Pancreas (tissue), 10 donors: ENCODE data around the gene KRTAP10-7. TPM values are rescaled to one million over a fixed set of nuclear protein-coding genes. Genes with fewer than 3 reads are reported as not detected.
"Not testable (repeated sequence)": the region's sequence is repeated elsewhere in the genome, so short reads cannot be mapped to it uniquely, and the experiment has no call there.

Experiments
- ATAC-seq, 4 donors: fragments of 200-7000 bp; cut with Tn5 transposase; one replicate each; pipeline versions ENCODE4 v1.8.0 to v1.9.1; 2020; ENCODE audit warnings: mild to moderate bottlenecking in 4 of 4, moderate library complexity in 4 of 4
- DNase-seq, 6 donors: peaks; one replicate each; pipeline ENCODE4 v3.0.0-alpha.2; 2020
- FAIRE-seq: peaks from 2 replicates; lab custom pipeline; 2012; peaks lifted over from hg19 to GRCh38; lab: Jason Lieb, UNC
- H3K27ac ChIP-seq, 4 donors: fragments of 200-600 bp; sonication (generic); 1 replicate in 3 of 4; 2 replicates in 1 of 4; pipeline versions ENCODE4 v1.5.0 to v1.8.0; 2020
- H3K27me3 ChIP-seq, 4 donors: fragments of 200-600 bp; one replicate each; pipeline ENCODE4 v1.8.0; 2021
- H3K36me3 ChIP-seq, 3 donors: fragments of 200-600 bp; sonication (generic) in 1 of 3; one replicate each; pipeline versions ENCODE4 v1.5.0 to v1.8.0; 2020 to 2021
- H3K4me1 ChIP-seq, 3 donors: fragments of 200-600 bp; one replicate each; pipeline ENCODE4 v1.8.0; 2021
- H3K4me3 ChIP-seq, 4 donors: fragments of 200-600 bp; sonication (generic) in 2 of 4; one replicate each; pipeline versions ENCODE4 v1.5.0 to v1.8.0; 2020 to 2021
- H3K9me3 ChIP-seq, 4 donors: fragments of 200-600 bp; one replicate each; pipeline ENCODE4 v1.8.0; 2021
- WGBS, 2 donors: extraction: QIAGEN DNeasy Blood & Tissue Kit; methylation state at CpG; one replicate each; pipeline ENCODE4 v1.1.7; 2013; 5-methylcytosine and 5-hydroxymethylcytosine counted together
- intact Hi-C, 3 donors: fragments of 100-400 bp; cut with DNase I; formaldehyde crosslinking; loops; one replicate each; pipeline versions ENCODE4 v1.11.1 to v1.14.2; 2022
- polyA plus RNA-seq, 2 donors: library from polyadenylated mRNA; stranded (reverse); fragments of 200-250 nt; gene quantifications; one replicate each; pipeline ENCODE4 v1.2.3, GENCODE V29; 2013
- total RNA-seq, 6 donors: library from RNA; stranded (reverse); fragmentation: NEBNext Ultra II Directional in 4 of 6; extraction: Animal tissue kit (Norgen Biotek cat#: 25700) in 4 of 6; gene quantifications; one replicate each; pipeline versions ENCODE4 v1.2.1 to v1.2.4, GENCODE V29; 2021 to 2023
- TF ChIP-seq, protein P1 (sequence below), 4 donors: fragments of 200-600 bp; sonication (generic) in 3 of 4; IDR thresholded peaks; one replicate each; pipeline versions ENCODE4 v1.5.0 to v1.8.0; 2021; ENCODE audit warnings: antibody characterized with exemption in 4 of 4
- donor health status: healthy with polysubstance abuse.
- donor health status: DM: no; HTN: no; CAD: no; lungs with moderate emphysema.
- donor health status: DM: no; HTN: no; CAD: no.
- donor health status: control.
- donor health status: control.
- donor health status: Bipolar disorder and iron deficiency.
- donor health status: DM: yes; HTN: yes; CAD: no.
- donor health status: DM: no; HTN: no; CAD: no.
- donor health status: DM: no; HTN: no; CAD: no.
- donor health status: DM: yes; HTN: yes; CAD: no.

KRTAP10-7 gene
- total and polyA plus RNA-seq, 8 donors: not detected

DNA sequence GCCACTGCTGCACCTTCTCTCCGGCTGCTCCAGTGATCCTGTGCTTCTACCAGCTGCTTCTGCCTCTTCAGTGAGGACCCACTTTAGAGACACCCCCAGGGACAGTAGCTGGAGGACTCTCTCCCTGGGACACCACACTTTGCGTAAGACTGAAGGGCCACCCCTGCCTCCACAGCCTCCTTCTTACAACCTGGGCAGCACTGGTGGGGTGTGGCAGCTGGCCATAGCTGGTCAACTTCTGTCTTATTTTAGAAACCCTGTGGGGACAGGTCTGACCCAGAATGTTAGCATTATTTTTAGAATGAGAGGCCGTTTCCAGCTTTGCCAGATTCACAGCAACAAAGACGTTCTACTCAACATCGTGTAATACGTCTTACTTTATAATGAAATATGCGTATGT, 25.4 kb downstream of the KRTAP10-7 start:
- intact Hi-C loops: no loop called here

GRCh38 chr21:44626262-44626661, 25.9 kb downstream of the KRTAP10-7 start:
- no peak overlapping the region for H3K4me3 ChIP-seq
- FAIRE-seq: no peak
- 59 to 71% methylated on average over 10 of the region's 10 CpGs for WGBS, 2 donors

More for the DNA sequence above, 25.4 kb downstream of the KRTAP10-7 start:
- Histone ChIP-seq H3K27me3 (no peaks in the 10 kb centered on the region), H3K27ac (no peak overlapping the region), H3K9me3 (no peaks in the 10 kb centered on the region), H3K36me3 (no peaks in the 10 kb centered on the region), H3K4me1 (no peaks in the 10 kb centered on the region), H3K4me3 (no peak overlapping the region)
- WGBS, 2 donors: 67 to 83% methylated on average over 7 of the region's 7 CpGs
- FAIRE-seq (no peak), ATAC-seq (no peak), DNase-seq (no peak)
- TF ChIP-seq, protein P1, sequence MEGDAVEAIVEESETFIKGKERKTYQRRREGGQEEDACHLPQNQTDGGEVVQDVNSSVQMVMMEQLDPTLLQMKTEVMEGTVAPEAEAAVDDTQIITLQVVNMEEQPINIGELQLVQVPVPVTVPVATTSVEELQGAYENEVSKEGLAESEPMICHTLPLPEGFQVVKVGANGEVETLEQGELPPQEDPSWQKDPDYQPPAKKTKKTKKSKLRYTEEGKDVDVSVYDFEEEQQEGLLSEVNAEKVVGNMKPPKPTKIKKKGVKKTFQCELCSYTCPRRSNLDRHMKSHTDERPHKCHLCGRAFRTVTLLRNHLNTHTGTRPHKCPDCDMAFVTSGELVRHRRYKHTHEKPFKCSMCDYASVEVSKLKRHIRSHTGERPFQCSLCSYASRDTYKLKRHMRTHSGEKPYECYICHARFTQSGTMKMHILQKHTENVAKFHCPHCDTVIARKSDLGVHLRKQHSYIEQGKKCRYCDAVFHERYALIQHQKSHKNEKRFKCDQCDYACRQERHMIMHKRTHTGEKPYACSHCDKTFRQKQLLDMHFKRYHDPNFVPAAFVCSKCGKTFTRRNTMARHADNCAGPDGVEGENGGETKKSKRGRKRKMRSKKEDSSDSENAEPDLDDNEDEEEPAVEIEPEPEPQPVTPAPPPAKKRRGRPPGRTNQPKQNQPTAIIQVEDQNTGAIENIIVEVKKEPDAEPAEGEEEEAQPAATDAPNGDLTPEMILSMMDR (IDR thresholded peaks at IDR 0.05): no peak

DNA sequence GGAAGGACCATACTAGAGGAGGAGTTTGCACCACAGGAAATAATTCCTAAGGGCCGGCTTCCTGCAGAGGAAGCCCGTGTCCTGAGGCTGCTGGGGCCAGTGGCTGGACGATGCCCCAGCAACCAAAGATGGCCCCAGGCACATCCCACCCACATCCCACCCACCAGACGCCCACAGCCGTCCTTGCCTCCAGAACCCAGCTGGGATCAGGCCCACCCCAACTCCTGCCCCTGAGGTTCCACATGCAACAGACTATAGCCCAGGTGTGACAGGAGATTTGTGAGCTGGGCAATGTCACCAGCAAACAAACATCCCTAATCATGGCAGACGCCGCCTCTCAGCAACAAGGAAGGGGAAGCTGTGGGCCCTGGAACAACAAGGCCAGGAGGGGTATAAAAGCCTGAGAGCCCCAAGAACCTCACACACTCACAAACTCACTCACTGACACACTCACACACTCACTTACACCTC, 26.3 kb downstream of the KRTAP10-7 start, which contains the start of gene KRTAP10-9:
Gene KRTAP10-9, plus strand, starts transcription at position 421 of the 471 bp plus-strand sequence. CDS start 79 bp downstream, outside the sequence.
- H3K4me3 ChIP-seq: no peak within 1 kb of the TSS
- no peaks in the 10 kb centered on the region for H3K9me3 ChIP-seq
- ATAC-seq (no peak), FAIRE-seq (no peak), DNase-seq (no peak)
- no peaks in the 10 kb centered on the region for H3K4me1 ChIP-seq
- 38 to 47% methylated on average over 5 to 7 of the region's 7 CpGs for WGBS, 2 donors
- intact Hi-C loops: no loop called here
- H3K27ac ChIP-seq: no peak within 1 kb of the TSS
- no peaks in the 10 kb centered on the region for H3K27me3 ChIP-seq
- H3K36me3 ChIP-seq: no peaks in the 10 kb centered on the region
- TF ChIP-seq, protein P1 (IDR thresholded peaks at IDR 0.05): no peak

More at GRCh38 chr21:44626262-44626661, 25.9 kb downstream of the KRTAP10-7 start:
- no peaks in the 10 kb centered on the region for H3K4me1 ChIP-seq
- intact Hi-C loops: no loop called here
- TF ChIP-seq, protein P1 (IDR thresholded peaks at IDR 0.05): no peak
- ATAC-seq: no peak
- no peaks in the 10 kb centered on the region for H3K36me3 ChIP-seq
- H3K27ac ChIP-seq: no peak overlapping the region
- peak in 1 of 6 donors; percentile 22 for DNase-seq
- no peaks in the 10 kb centered on the region for H3K27me3 ChIP-seq
- no peaks in the 10 kb centered on the region for H3K9me3 ChIP-seq

DNA sequence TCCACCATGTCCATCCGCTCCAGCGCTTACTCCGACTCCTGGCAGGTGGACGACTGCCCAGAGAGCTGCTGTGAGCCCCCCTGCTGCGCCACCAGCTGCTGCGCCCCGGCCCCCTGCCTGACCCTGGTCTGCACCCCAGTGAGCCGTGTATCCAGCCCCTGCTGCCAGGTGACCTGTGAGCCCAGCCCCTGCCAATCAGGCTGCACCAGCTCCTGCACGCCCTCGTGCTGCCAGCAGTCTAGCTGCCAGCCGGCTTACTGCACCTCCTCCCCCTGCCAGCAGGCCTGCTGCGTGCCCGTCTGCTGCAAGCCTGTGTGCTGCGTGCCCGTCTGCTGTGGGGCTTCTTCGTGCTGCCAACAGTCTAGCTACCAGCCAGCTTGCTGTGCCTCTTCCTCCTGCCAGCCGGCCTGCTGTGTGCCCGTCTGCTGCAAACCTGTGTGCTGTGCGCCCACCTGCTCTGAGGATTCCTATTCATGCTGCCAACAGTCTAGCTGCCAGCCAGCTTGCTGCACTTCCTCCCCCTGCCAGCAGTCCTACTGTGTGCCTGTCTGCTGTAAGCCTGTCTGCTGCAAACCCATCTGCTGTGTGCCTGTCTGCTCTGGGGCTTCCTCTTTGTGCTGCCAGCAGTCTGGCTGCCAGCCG, 26.9 kb downstream of the KRTAP10-7 start:
- H3K27ac ChIP-seq, H3K9me3 ChIP-seq, intact Hi-C loops, FAIRE-seq, ATAC-seq, H3K4me3 ChIP-seq, H3K4me1 ChIP-seq, H3K27me3 ChIP-seq, H3K36me3 ChIP-seq: not testable (repeated sequence)
- peak in 1 of 6 donors; percentile 34 for DNase-seq
- 52 to 77% methylated on average over 11 to 20 of the region's 20 CpGs for WGBS, 2 donors

DNA sequence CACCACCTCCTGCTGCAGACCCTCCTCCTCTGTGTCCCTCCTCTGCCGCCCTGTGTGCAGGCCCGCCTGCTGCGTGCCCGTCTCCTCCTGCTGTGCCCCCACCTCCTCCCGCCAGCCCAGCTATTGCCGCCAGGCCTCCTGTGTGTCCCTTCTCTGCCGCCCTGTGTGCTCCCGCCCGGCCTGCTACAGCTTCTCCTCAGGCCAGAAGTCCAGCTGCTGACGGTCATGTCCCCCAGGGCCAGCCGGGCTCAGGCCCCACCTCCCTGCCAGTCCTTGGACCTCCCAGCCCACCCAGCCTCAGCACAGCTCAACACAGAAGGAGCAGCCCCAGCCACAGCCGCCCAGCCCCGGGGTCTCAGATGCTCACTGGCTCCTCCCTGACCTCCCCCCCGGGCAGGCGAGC, 27.4 kb downstream of the KRTAP10-7 start:
- not testable (repeated sequence) for H3K9me3 ChIP-seq
- WGBS, 2 donors: 37 to 54% methylated on average over 9 to 15 of the region's 15 CpGs

More for the DNA sequence above, 27.4 kb downstream of the KRTAP10-7 start:
- H3K4me1 ChIP-seq, intact Hi-C loops, DNase-seq, H3K4me3 ChIP-seq, FAIRE-seq, H3K27ac ChIP-seq, ATAC-seq, H3K27me3 ChIP-seq, H3K36me3 ChIP-seq: not testable (repeated sequence)
